Progenitor cell of endocrine pancreas (in vitro differentiated cells): ENCODE data around the gene NAA38. TPM values are rescaled to one million over a fixed set of nuclear protein-coding genes. Genes with fewer than 3 reads are reported as not detected.
A peak's percentile ranks its signal among the peaks of the same experiment; 100 is the strongest.

Source experiments
- DNase-seq: peaks from one replicate; pipeline ENCODE4 v3.0.0; 2021; ENCODE audit warnings: low spot score; ENCODE audit not compliant: unreplicated experiment
- H3K27ac Mint-ChIP-seq: 2 replicates; pipeline ENCODE4 v1.8.0; 2021; ENCODE audit warnings: mild to moderate bottlenecking, moderate library complexity, mixed read lengths
- H3K27me3 Mint-ChIP-seq: 2 replicates; pipeline ENCODE4 v1.8.0; 2021; ENCODE audit warnings: mixed read lengths
- H3K36me3 Mint-ChIP-seq: 2 replicates; pipeline ENCODE4 v1.8.0; 2022; ENCODE audit warnings: mixed read lengths; ENCODE audit not compliant: insufficient read depth
- H3K4me1 Mint-ChIP-seq: 2 replicates; pipeline ENCODE4 v1.8.0; 2021; ENCODE audit warnings: low read depth, mixed read lengths
- H3K4me3 Mint-ChIP-seq: 2 replicates; pipeline ENCODE4 v1.8.0; 2021; ENCODE audit warnings: low read depth, mild to moderate bottlenecking, moderate library complexity, mixed read lengths
- H3K9me3 Mint-ChIP-seq: 2 replicates; pipeline ENCODE4 v1.8.0; 2021; ENCODE audit warnings: low read depth, mixed read lengths
- CTCF ChIP-seq: fragments of 200-600 bp; sonication (generic); IDR thresholded peaks from one replicate; pipeline ENCODE4 v1.5.0; 2021; ENCODE audit warnings: antibody characterized with exemption, mild to moderate bottlenecking; ENCODE audit not compliant: unreplicated experiment
- total RNA-seq: library from RNA; stranded (reverse); gene quantifications from 2 replicates; pipeline ENCODE4 v1.2.1, GENCODE V29; 2021

The NAA38 gene
- total RNA-seq, 1 donor from 2014 or later = 70.0 TPM

GRCh38 chr17:7854078-7854777 lies 3.1 kb downstream of the NAA38 start:
- H3K4me1 Mint-ChIP-seq = peaks cover 6% of the 10 kb centered on the region
- H3K4me3 Mint-ChIP-seq = no peak overlapping the region
- no peaks in the 10 kb centered on the region for H3K9me3 Mint-ChIP-seq
- no peak overlapping the region for H3K27ac Mint-ChIP-seq
- DNase-seq = no peak
- H3K36me3 Mint-ChIP-seq = peaks cover 26% of the 10 kb centered on the region
- TF ChIP-seq CTCF = no peak
- H3K27me3 Mint-ChIP-seq = no peaks in the 10 kb centered on the region

- TF ChIP-seq CTCF = no peak
- H3K4me1 Mint-ChIP-seq = peaks cover 6% of the 10 kb centered on the region
- no peaks in the 10 kb centered on the region for H3K27me3 Mint-ChIP-seq
- peaks cover 26% of the 10 kb centered on the region for H3K36me3 Mint-ChIP-seq
- DNase-seq = no peak
- H3K9me3 Mint-ChIP-seq = no peaks in the 10 kb centered on the region
- H3K27ac Mint-ChIP-seq = no peak overlapping the region
- H3K4me3 Mint-ChIP-seq = no peak overlapping the region
These were observed 3.7 kb downstream of the NAA38 start for GRCh38 chr17:7853691-7854038.

- Mint-ChIP-seq H3K9me3 (no peaks in the 10 kb centered on the region), H3K4me3 (no peak overlapping the region), H3K27ac (no peak overlapping the region), H3K36me3 (peaks cover 29% of the 10 kb centered on the region), H3K27me3 (no peaks in the 10 kb centered on the region), H3K4me1 (peaks cover 6% of the 10 kb centered on the region)
- no peak for DNase-seq
- no peak for TF ChIP-seq CTCF
These were observed 4.3 kb downstream of the NAA38 start for GRCh38 chr17:7852919-7853690.

GRCh38 chr17:7852262-7852670 lies 5.1 kb downstream of the NAA38 start:
- Mint-ChIP-seq H3K36me3 (peaks cover 29% of the 10 kb centered on the region), H3K4me1 (peaks cover 6% of the 10 kb centered on the region), H3K9me3 (no peaks in the 10 kb centered on the region), H3K27me3 (no peaks in the 10 kb centered on the region), H3K4me3 (no peak overlapping the region), H3K27ac (no peak overlapping the region)
- no peak for DNase-seq
- TF ChIP-seq CTCF = no peak

- Mint-ChIP-seq H3K4me3 (no peak overlapping the region), H3K4me1 (peaks cover 6% of the 10 kb centered on the region), H3K27me3 (no peaks in the 10 kb centered on the region), H3K9me3 (no peaks in the 10 kb centered on the region), H3K36me3 (peaks cover 30% of the 10 kb centered on the region), H3K27ac (peak overlapping the region; percentile 7)
- peak; percentile 96 for TF ChIP-seq CTCF
- DNase-seq = peak; percentile 89
These were observed 5.7 kb downstream of the NAA38 start for GRCh38 chr17:7851438-7852261.
